Measurements from ENCODE around the gene PSMD13.

The PSMD13 gene

GRCh38 chr11:299081-299891 is 62.5 kb downstream of the PSMD13 start, which contains the start of gene IFITM5:
Gene IFITM5 (minus strand): TSS chr11:299526. CDS start chr11:299490, 36 bp downstream.
- no peak for DNase-seq (ENCODE audit: low read depth in 2 of 2)

DNA sequence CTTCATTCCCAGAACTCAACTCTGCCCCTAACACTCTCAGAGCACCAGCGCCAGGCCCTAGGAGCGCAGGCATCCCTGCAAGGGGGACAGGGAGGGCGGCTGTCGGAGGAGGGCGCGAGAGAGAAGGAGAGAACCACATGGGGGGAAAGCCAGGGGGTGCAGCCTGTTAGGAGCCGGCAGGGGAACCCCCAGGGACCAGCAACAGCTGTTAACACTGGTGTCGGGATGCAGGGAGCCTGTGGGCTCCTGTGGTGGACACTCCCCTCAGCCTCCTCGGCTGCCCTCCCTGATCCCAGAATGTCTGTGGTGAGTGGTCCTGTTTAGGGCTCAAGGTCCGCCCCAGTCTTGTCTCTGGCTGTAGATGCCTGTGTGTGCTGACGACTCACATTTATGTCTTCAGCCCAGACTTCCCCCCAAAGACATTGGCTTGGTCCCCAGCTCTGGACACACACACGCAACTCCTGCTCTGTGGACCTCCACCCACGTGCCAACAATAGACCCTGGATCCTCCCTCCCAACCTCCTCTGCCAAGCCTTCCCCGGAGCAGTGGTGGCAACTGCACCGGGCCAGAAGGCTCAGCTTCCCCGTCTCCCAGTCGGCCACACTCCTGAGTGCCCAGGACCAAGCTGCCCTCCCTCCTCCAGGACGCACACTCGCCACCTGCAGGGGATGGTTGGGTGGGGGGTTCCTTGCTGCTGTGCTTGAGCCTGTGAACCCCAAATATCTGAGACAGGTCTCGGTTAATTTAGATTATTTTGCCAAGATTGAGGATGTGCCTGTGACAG is 63.4 kb downstream of the PSMD13 start:
- DNase-seq (ENCODE audit: low read depth in 2 of 2): no peak
